BLaER1 (cell line): Measurements from ENCODE around the gene WWOX.

Experiments used
- H3K27ac ChIP-seq: shearing (Covaris generic); formaldehyde crosslinking; 2 replicates; pipeline ENCODE4 v1.8.1; 2022
- H3K27me3 ChIP-seq: shearing (Covaris generic); formaldehyde crosslinking; 2 replicates; pipeline ENCODE4 v1.8.1; 2022
- H3K36me3 ChIP-seq: shearing (Covaris generic); formaldehyde crosslinking; 2 replicates; pipeline ENCODE4 v1.8.1; 2022
- H3K4me1 ChIP-seq: shearing (Covaris generic); formaldehyde crosslinking; 2 replicates; pipeline ENCODE4 v1.8.1; 2022
- H3K4me2 ChIP-seq: shearing (Covaris generic); formaldehyde crosslinking; 2 replicates; pipeline ENCODE4 v1.8.1; 2022
- H3K4me3 ChIP-seq: shearing (Covaris generic); formaldehyde crosslinking; 2 replicates; pipeline ENCODE4 v1.8.1; 2022
- H3K9ac ChIP-seq: shearing (Covaris generic); formaldehyde crosslinking; 2 replicates; pipeline ENCODE4 v1.8.1; 2022
- H3K9me3 ChIP-seq: shearing (Covaris generic); formaldehyde crosslinking; 2 replicates; pipeline ENCODE4 v1.8.1; 2022
- H4K20me1 ChIP-seq: shearing (Covaris generic); formaldehyde crosslinking; 2 replicates; pipeline ENCODE4 v1.8.1; 2022
- Cebpa-rat ChIP-seq: shearing (Covaris generic); IDR thresholded peaks from 2 replicates; pipeline ENCODE4 v1.8.1; 2022

WWOX gene

GRCh38 chr16:78317564-78318240, 218.2 kb downstream of the WWOX start:
- no peak overlapping the region for H3K27ac ChIP-seq
- H3K4me2 ChIP-seq = no peak overlapping the region
- TF ChIP-seq Cebpa-rat = no peak
- H4K20me1 ChIP-seq = no peaks in the 10 kb centered on the region
- H3K27me3 ChIP-seq = no peaks in the 10 kb centered on the region
- no peak overlapping the region for H3K9ac ChIP-seq
- H3K4me3 ChIP-seq = no peak overlapping the region
- H3K4me1 ChIP-seq = no peaks in the 10 kb centered on the region
- H3K36me3 ChIP-seq = no peaks in the 10 kb centered on the region
- H3K9me3 ChIP-seq = no peaks in the 10 kb centered on the region

- H3K9ac ChIP-seq = no peak overlapping the region
- no peak overlapping the region for H3K27ac ChIP-seq
- H3K4me1 ChIP-seq = no peaks in the 10 kb centered on the region
- H4K20me1 ChIP-seq = no peaks in the 10 kb centered on the region
- no peaks in the 10 kb centered on the region for H3K9me3 ChIP-seq
- H3K27me3 ChIP-seq = no peaks in the 10 kb centered on the region
- TF ChIP-seq Cebpa-rat = no peak
- no peaks in the 10 kb centered on the region for H3K36me3 ChIP-seq
- no peak overlapping the region for H3K4me3 ChIP-seq
- H3K4me2 ChIP-seq = no peak overlapping the region
Observed at GRCh38 chr16:78321620-78322360, 222.3 kb downstream of the WWOX start.

GRCh38 chr16:78323315-78323714, 223.9 kb downstream of the WWOX start:
- no peak for TF ChIP-seq Cebpa-rat
- H4K20me1 ChIP-seq = no peaks in the 10 kb centered on the region

GRCh38 chr16:78324649-78325285, 225.3 kb downstream of the WWOX start:
- no peaks in the 10 kb centered on the region for H3K9me3 ChIP-seq
- no peak overlapping the region for H3K27ac ChIP-seq
- no peak overlapping the region for H3K4me2 ChIP-seq
- no peaks in the 10 kb centered on the region for H4K20me1 ChIP-seq
- H3K9ac ChIP-seq = no peak overlapping the region
- no peaks in the 10 kb centered on the region for H3K36me3 ChIP-seq
- no peak overlapping the region for H3K4me3 ChIP-seq
- H3K4me1 ChIP-seq = no peaks in the 10 kb centered on the region
- TF ChIP-seq Cebpa-rat = no peak
- no peaks in the 10 kb centered on the region for H3K27me3 ChIP-seq

More at GRCh38 chr16:78323315-78323714, 223.9 kb downstream of the WWOX start:
- Histone ChIP-seq H3K27ac (no peak overlapping the region), H3K4me3 (no peak overlapping the region), H3K27me3 (no peaks in the 10 kb centered on the region), H3K9me3 (no peaks in the 10 kb centered on the region), H3K4me2 (no peak overlapping the region), H3K36me3 (no peaks in the 10 kb centered on the region), H3K4me1 (no peaks in the 10 kb centered on the region), H3K9ac (no peak overlapping the region)

- no peak overlapping the region for H3K4me2 ChIP-seq
- no peaks in the 10 kb centered on the region for H3K27me3 ChIP-seq
- H3K36me3 ChIP-seq = no peaks in the 10 kb centered on the region
- H4K20me1 ChIP-seq = no peaks in the 10 kb centered on the region
- H3K9me3 ChIP-seq = no peaks in the 10 kb centered on the region
- H3K4me3 ChIP-seq = no peak overlapping the region
- H3K9ac ChIP-seq = no peak overlapping the region
- H3K27ac ChIP-seq = no peak overlapping the region
- no peaks in the 10 kb centered on the region for H3K4me1 ChIP-seq
- TF ChIP-seq Cebpa-rat = no peak
Observed at GRCh38 chr16:78325468-78326352, 226.3 kb downstream of the WWOX start.

- Histone ChIP-seq H3K27ac (no peak overlapping the region), H3K36me3 (no peaks in the 10 kb centered on the region), H3K9me3 (no peaks in the 10 kb centered on the region), H3K4me1 (no peaks in the 10 kb centered on the region), H3K4me3 (no peak overlapping the region), H3K27me3 (no peaks in the 10 kb centered on the region), H3K9ac (no peak overlapping the region), H3K4me2 (no peak overlapping the region), H4K20me1 (no peaks in the 10 kb centered on the region)
- no peak for TF ChIP-seq Cebpa-rat
Observed at GRCh38 chr16:78326731-78327130, 227.3 kb downstream of the WWOX start.

- Histone ChIP-seq H3K9ac (no peak overlapping the region), H3K4me2 (no peak overlapping the region)
Observed at GRCh38 chr16:78331731-78332130, 232.3 kb downstream of the WWOX start.

DNA sequence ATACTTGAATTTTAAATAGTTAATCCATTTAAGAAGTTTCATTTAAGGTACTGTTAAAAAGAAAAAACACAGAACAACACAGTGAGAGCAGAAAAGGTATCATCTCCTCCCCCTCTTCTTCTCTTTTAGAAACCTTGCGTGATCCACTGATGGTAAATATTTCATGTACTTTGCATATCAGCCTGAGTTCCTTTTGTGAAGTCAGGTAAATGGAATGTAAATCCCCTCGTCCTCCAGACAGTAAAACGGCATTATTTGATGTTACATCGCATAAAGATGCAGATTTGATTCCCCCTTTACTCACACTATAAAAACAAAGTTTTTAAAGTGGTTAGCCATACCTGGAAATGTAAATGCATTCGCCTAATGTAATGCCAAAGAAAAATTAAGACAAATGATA, 234.4 kb downstream of the WWOX start:
- Histone ChIP-seq H3K9ac (no peak overlapping the region), H3K4me1 (no peaks in the 10 kb centered on the region), H4K20me1 (no peaks in the 10 kb centered on the region), H3K36me3 (no peaks in the 10 kb centered on the region), H3K27ac (no peak overlapping the region), H3K9me3 (no peaks in the 10 kb centered on the region), H3K4me2 (no peak overlapping the region), H3K4me3 (no peak overlapping the region), H3K27me3 (no peaks in the 10 kb centered on the region)
- TF ChIP-seq Cebpa-rat = no peak

More at GRCh38 chr16:78331731-78332130, 232.3 kb downstream of the WWOX start:
- Histone ChIP-seq H4K20me1 (no peaks in the 10 kb centered on the region), H3K4me1 (no peaks in the 10 kb centered on the region), H3K36me3 (no peaks in the 10 kb centered on the region), H3K9me3 (no peaks in the 10 kb centered on the region), H3K27me3 (no peaks in the 10 kb centered on the region), H3K27ac (no peak overlapping the region), H3K4me3 (no peak overlapping the region)
- no peak for TF ChIP-seq Cebpa-rat

DNA sequence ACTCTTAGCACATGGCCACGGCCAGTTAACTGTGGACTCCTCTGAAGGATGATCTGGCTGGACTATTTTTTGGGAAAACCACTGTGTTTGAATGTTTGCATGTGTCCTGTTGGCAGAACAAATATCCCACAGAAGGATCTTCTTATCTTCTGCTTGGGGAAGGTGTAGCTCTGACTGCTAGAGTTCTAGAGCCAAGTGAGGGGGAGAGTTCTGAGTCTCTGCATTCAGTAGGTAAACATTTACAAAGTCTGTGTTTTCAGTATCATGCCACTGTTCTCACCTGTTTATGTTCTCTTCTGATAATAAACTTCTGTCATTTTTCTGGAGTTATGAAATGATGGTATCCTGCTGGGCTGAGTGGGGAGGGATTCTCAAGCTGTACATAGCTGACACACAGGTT, 241.1 kb downstream of the WWOX start:
- no peak for TF ChIP-seq Cebpa-rat
- H3K4me1 ChIP-seq = no peaks in the 10 kb centered on the region
- no peak overlapping the region for H3K27ac ChIP-seq
- no peaks in the 10 kb centered on the region for H3K9me3 ChIP-seq
- no peak overlapping the region for H3K4me2 ChIP-seq
- H4K20me1 ChIP-seq = no peaks in the 10 kb centered on the region
- no peak overlapping the region for H3K4me3 ChIP-seq
- H3K36me3 ChIP-seq = no peaks in the 10 kb centered on the region
- H3K9ac ChIP-seq = no peak overlapping the region
- H3K27me3 ChIP-seq = no peaks in the 10 kb centered on the region
